ENCODE results near the gene RGSL1. TPM values are rescaled to one million over a fixed set of nuclear protein-coding genes. Genes with fewer than 3 reads are reported as not detected.
A peak's percentile ranks its signal among the peaks of the same experiment; 100 is the strongest.

The RGSL1 gene
- total and polyA plus RNA-seq, 12 donors = not detected

- Histone ChIP-seq H3K9me3 (peaks cover 0 to 31% (median 9%) of the 10 kb centered on the region in 11 donors), H3K4me1 (no peaks in the 10 kb centered on the region), H3K4me3 (no peak overlapping the region), H3K36me3 (no peaks in the 10 kb centered on the region), H3K27ac (no peak overlapping the region), H3K27me3 (peaks cover 0 to 8% (median 0%) of the 10 kb centered on the region in 7 donors)
- no peak for TF ChIP-seq CTCF (IDR thresholded peaks at IDR 0.05)
- DNase-seq = peak; percentile 23 to 40
- ATAC-seq = peak in 3 of 8 donors; percentile 58 to 76 (median 74)
- 52 to 66% methylated on average over 2 of the region's 2 CpGs for WGBS, 2 donors
- intact Hi-C loops (cut with DNase I) = no loop called here
Observed at GRCh38 chr1:182476625-182477024, 26.7 kb downstream of the RGSL1 start.

GRCh38 chr1:182478238-182478637 lies 28.3 kb downstream of the RGSL1 start:
- DNase-seq (no peak), ATAC-seq (no peak)
- no peaks in the 10 kb centered on the region for H3K36me3 ChIP-seq
- no peak for TF ChIP-seq CTCF (IDR thresholded peaks at IDR 0.05)
- intact Hi-C loops (cut with DNase I) = no loop called here
- no peak overlapping the region for H3K4me3 ChIP-seq
- no peaks in the 10 kb centered on the region for H3K4me1 ChIP-seq
- H3K9me3 ChIP-seq = peaks cover 0 to 31% (median 14%) of the 10 kb centered on the region in 11 donors
- H3K27ac ChIP-seq = no peak overlapping the region
- H3K27me3 ChIP-seq = peaks cover 0 to 2% (median 0%) of the 10 kb centered on the region in 7 donors

GRCh38 chr1:182484067-182484466 lies 34.1 kb downstream of the RGSL1 start:
- Histone ChIP-seq H3K27ac (no peak overlapping the region), H3K9me3 (peaks cover 0 to 11% (median 0%) of the 10 kb centered on the region in 11 donors), H3K4me1 (no peaks in the 10 kb centered on the region), H3K27me3 (no peaks in the 10 kb centered on the region), H3K4me3 (no peak overlapping the region), H3K36me3 (no peaks in the 10 kb centered on the region)
- WGBS, 2 donors = 91 to 94% methylated on average over 2 of the region's 2 CpGs
- intact Hi-C loops (cut with DNase I) = no loop called here
- DNase-seq (no peak), ATAC-seq (no peak)
- TF ChIP-seq CTCF (IDR thresholded peaks at IDR 0.05) = no peak

- intact Hi-C loops (cut with DNase I) = no loop called here
- DNase-seq (no peak), ATAC-seq (no peak)
- no peak overlapping the region for H3K4me3 ChIP-seq
- no peaks in the 10 kb centered on the region for H3K36me3 ChIP-seq
- 54 to 62% methylated on average over 5 of the region's 5 CpGs for WGBS, 2 donors
- H3K4me1 ChIP-seq = no peaks in the 10 kb centered on the region
- H3K27ac ChIP-seq = no peak overlapping the region
- peak in 3 of 9 donors; percentile 5 to 22 (median 5) for TF ChIP-seq CTCF (IDR thresholded peaks at IDR 0.05)
- peaks cover 0 to 3% (median 0%) of the 10 kb centered on the region in 7 donors for H3K27me3 ChIP-seq
- H3K9me3 ChIP-seq = peaks cover 0 to 6% (median 0%) of the 10 kb centered on the region in 11 donors
Observed at GRCh38 chr1:182484531-182485257, 34.7 kb downstream of the RGSL1 start.
